IPS-20b (cell line): ENCODE data around the gene ADARB2.
A peak's percentile ranks its signal among the peaks of the same experiment; 100 is the strongest.

Source experiments
- H3K27ac ChIP-seq: one replicate; pipeline ENCODE4 v1.5.1; 2013; ENCODE audit warnings: low read length
- H3K27me3 ChIP-seq: 2 replicates; pipeline ENCODE4 v1.6.1; 2013; ENCODE audit warnings: mild to moderate bottlenecking, low read length, inconsistent platforms; ENCODE audit not compliant: insufficient read depth
- H3K36me3 ChIP-seq: 2 replicates; pipeline ENCODE4 v1.6.1; 2013; ENCODE audit warnings: low read depth, mild to moderate bottlenecking, inconsistent platforms, low read length, moderate library complexity; ENCODE audit not compliant: insufficient read depth
- H3K4me1 ChIP-seq: 2 replicates; pipeline ENCODE4 v1.6.1; 2013; ENCODE audit warnings: mild to moderate bottlenecking, control low read depth, inconsistent platforms, low read length, moderate library complexity; ENCODE audit not compliant: insufficient read depth
- H3K4me3 ChIP-seq: 2 replicates; pipeline ENCODE4 v1.5.1; 2013; ENCODE audit warnings: mild to moderate bottlenecking, low read length, inconsistent platforms
- H3K9ac ChIP-seq: 2 replicates; pipeline ENCODE4 v1.6.1; 2013; ENCODE audit warnings: low read depth, mild to moderate bottlenecking, inconsistent platforms, low read length, moderate library complexity
- H3K9me3 ChIP-seq: 2 replicates; pipeline ENCODE4 v1.6.1; 2013; ENCODE audit warnings: mild to moderate bottlenecking, low read depth, low read length, inconsistent platforms; ENCODE audit not compliant: insufficient read depth

Gene ADARB2

GRCh38 chr10:1752153-1752552 is 14.8 kb upstream of the ADARB2 start:
- H3K9ac ChIP-seq = no peak overlapping the region
- no peaks in the 10 kb centered on the region for H3K27me3 ChIP-seq
- H3K4me1 ChIP-seq = peaks cover 8% of the 10 kb centered on the region; the same call in 1 of the 2 replicates
- H3K9me3 ChIP-seq = peaks cover 21% of the 10 kb centered on the region
- no peak overlapping the region for H3K27ac ChIP-seq
- H3K4me3 ChIP-seq = no peak overlapping the region
- no peaks in the 10 kb centered on the region for H3K36me3 ChIP-seq

- Histone ChIP-seq H3K4me1 (no peaks in the 10 kb centered on the region), H3K9ac (no peak overlapping the region), H3K27ac (no peak overlapping the region), H3K27me3 (no peaks in the 10 kb centered on the region), H3K9me3 (peaks cover 19% of the 10 kb centered on the region), H3K36me3 (no peaks in the 10 kb centered on the region), H3K4me3 (no peak overlapping the region)
These were observed 10.3 kb upstream of the ADARB2 start for GRCh38 chr10:1747590-1748157.

- peaks cover 19% of the 10 kb centered on the region for H3K9me3 ChIP-seq
- no peaks in the 10 kb centered on the region for H3K4me1 ChIP-seq
- no peak overlapping the region for H3K9ac ChIP-seq
- no peaks in the 10 kb centered on the region for H3K27me3 ChIP-seq
- H3K27ac ChIP-seq = no peak overlapping the region
- no peaks in the 10 kb centered on the region for H3K36me3 ChIP-seq
- H3K4me3 ChIP-seq = no peak overlapping the region
These were observed 9.5 kb upstream of the ADARB2 start for GRCh38 chr10:1746796-1747195.

GRCh38 chr10:1745780-1746456 is 8.6 kb upstream of the ADARB2 start:
- H3K36me3 ChIP-seq = no peaks in the 10 kb centered on the region
- H3K27ac ChIP-seq = no peak overlapping the region
- H3K27me3 ChIP-seq = peaks cover 7% of the 10 kb centered on the region
- H3K4me3 ChIP-seq = no peak overlapping the region
- peaks cover 15% of the 10 kb centered on the region for H3K9me3 ChIP-seq
- no peaks in the 10 kb centered on the region for H3K4me1 ChIP-seq
- no peak overlapping the region for H3K9ac ChIP-seq

- no peak overlapping the region for H3K27ac ChIP-seq
- peaks cover 21% of the 10 kb centered on the region for H3K27me3 ChIP-seq
- peaks cover 8% of the 10 kb centered on the region for H3K9me3 ChIP-seq
- H3K4me1 ChIP-seq = no peaks in the 10 kb centered on the region
- no peak overlapping the region for H3K9ac ChIP-seq
- H3K36me3 ChIP-seq = no peaks in the 10 kb centered on the region
- no peak overlapping the region for H3K4me3 ChIP-seq
These were observed 7.2 kb upstream of the ADARB2 start for GRCh38 chr10:1744524-1744923.

- Histone ChIP-seq H3K4me3 (no peak overlapping the region), H3K9ac (no peak overlapping the region), H3K27me3 (peaks cover 34% of the 10 kb centered on the region), H3K4me1 (peaks cover under 1% of the 10 kb centered on the region; the same call in 1 of the 2 replicates), H3K9me3 (no peaks in the 10 kb centered on the region), H3K36me3 (no peaks in the 10 kb centered on the region), H3K27ac (no peak overlapping the region)
These were observed 5.8 kb upstream of the ADARB2 start for GRCh38 chr10:1743141-1743540.

GRCh38 chr10:1741450-1741849 is 4.1 kb upstream of the ADARB2 start:
- Histone ChIP-seq H3K9ac (no peak overlapping the region), H3K27ac (no peak overlapping the region), H3K4me1 (peaks cover 3% of the 10 kb centered on the region; the same call in 1 of the 2 replicates), H3K27me3 (peaks cover 49% of the 10 kb centered on the region), H3K4me3 (no peak overlapping the region), H3K9me3 (no peaks in the 10 kb centered on the region), H3K36me3 (no peaks in the 10 kb centered on the region)

GRCh38 chr10:1739751-1740150 is 2.4 kb upstream of the ADARB2 start:
- H3K4me3 ChIP-seq = no peak overlapping the region
- H3K9me3 ChIP-seq = no peaks in the 10 kb centered on the region
- H3K27me3 ChIP-seq = peaks cover 66% of the 10 kb centered on the region
- peaks cover 6% of the 10 kb centered on the region; the same call in 1 of the 2 replicates for H3K4me1 ChIP-seq
- no peak overlapping the region for H3K27ac ChIP-seq
- H3K36me3 ChIP-seq = no peaks in the 10 kb centered on the region
- no peak overlapping the region for H3K9ac ChIP-seq

- Histone ChIP-seq H3K4me3 (no peak overlapping the region), H3K36me3 (no peaks in the 10 kb centered on the region), H3K4me1 (peaks cover 6% of the 10 kb centered on the region; the same call in 1 of the 2 replicates), H3K9me3 (no peaks in the 10 kb centered on the region), H3K27ac (no peak overlapping the region), H3K9ac (no peak overlapping the region), H3K27me3 (peaks cover 74% of the 10 kb centered on the region)
These were observed 1.6 kb upstream of the ADARB2 start for GRCh38 chr10:1738950-1739349.

GRCh38 chr10:1736972-1737221 is 428 bp downstream of the ADARB2 start:
- H3K4me3 ChIP-seq = peak overlapping the region; percentile 76
- H3K36me3 ChIP-seq = no peaks in the 10 kb centered on the region
- H3K9ac ChIP-seq = peak overlapping the region; percentile 53; the same call in 1 of the 2 replicates
- peaks cover 75% of the 10 kb centered on the region for H3K27me3 ChIP-seq
- peaks cover 6% of the 10 kb centered on the region; the same call in 1 of the 2 replicates for H3K4me1 ChIP-seq
- no peaks in the 10 kb centered on the region for H3K9me3 ChIP-seq
- no peak overlapping the region for H3K27ac ChIP-seq

- H3K27me3 ChIP-seq = peaks cover 72% of the 10 kb centered on the region
- H3K4me1 ChIP-seq = peaks cover 11% of the 10 kb centered on the region; the same call in 1 of the 2 replicates
- no peaks in the 10 kb centered on the region for H3K36me3 ChIP-seq
- H3K9ac ChIP-seq = peak overlapping the region; percentile 53; the same call in 1 of the 2 replicates
- H3K27ac ChIP-seq = no peak overlapping the region
- no peaks in the 10 kb centered on the region for H3K9me3 ChIP-seq
- H3K4me3 ChIP-seq = peak overlapping the region; percentile 76
These were observed 967 bp downstream of the ADARB2 start for GRCh38 chr10:1736144-1736971.
